Measurements from ENCODE around the gene EEF1G.

- TF ChIP-seq POLR2AphosphoS5 (IDR thresholded peaks at IDR 0.05) (no peak), CTCF (IDR thresholded peaks at IDR 0.05) (no peak), POLR2A (IDR thresholded peaks at IDR 0.05) (no peak), EP300 (IDR thresholded peaks at IDR 0.05) (no peak)
Measured at GRCh38 chr11:62569611-62570010, 4.1 kb downstream of the EEF1G start.

Measured in sigmoid colon (tissue), 4 donors.